Fibroblast of peridontal ligament (primary cell): ENCODE data around the gene COMMD9.

Source experiments
- DNase-seq: peaks from one replicate; pipeline ENCODE4 v3.0.0-alpha.2; 2010; ENCODE audit errors: extremely low read depth

COMMD9 gene

DNA sequence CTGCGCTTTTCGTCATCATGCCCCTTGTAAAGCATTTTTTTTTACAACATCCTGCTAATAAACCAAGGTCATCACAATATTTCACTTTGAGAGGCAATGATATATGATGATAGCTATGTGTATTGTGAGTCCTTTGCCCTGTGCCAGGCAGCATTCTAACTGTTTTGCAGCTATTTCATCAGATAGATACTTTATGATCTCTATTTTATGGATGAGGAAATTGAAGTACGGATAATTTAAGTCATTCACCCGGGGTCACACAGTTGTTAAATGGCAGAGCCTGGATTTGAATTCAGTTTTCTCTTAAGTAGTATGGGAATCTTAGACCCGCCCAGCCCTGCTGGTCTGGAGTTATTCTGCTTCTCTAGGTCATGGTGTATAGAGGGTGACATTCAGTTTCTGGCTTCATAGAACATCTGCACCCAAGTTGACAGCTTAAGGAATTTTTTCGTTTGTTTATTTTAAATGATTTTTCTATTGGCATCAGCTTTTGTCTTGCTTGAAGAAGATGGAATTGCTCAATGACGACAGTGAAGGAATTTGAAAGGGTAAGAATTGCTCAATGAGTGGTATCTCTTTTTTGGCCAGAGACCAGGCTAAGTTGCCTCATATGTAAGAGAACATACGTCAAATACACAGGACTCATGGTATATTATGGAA lies 7.8 kb upstream of the COMMD9 start:
- peak; percentile 84 for DNase-seq

DNA sequence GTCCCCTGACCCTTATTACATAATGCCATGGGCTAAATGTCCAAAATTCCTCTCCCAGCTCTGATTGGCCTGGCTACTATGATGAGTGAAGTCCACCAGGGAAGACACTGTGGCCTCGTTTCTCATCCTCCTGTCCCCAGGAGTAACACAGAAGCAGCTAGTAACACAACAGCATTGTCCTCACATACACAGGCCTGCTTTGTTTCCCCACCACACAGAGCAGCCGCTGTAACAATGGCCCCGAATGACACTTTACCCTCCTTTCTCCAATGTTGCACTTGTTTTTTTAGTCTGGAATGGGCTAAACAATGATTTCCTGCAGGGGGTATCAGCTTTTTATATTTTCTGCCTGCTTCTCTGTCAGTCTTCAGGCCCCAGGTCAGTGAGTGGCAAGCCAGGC lies 6.7 kb upstream of the COMMD9 start, which contains the start of gene PRR5L:
Gene PRR5L, plus strand, starts transcription at position 363 of the 400 bp plus-strand sequence. CDS start 104,834 bp downstream, outside the sequence.
- DNase-seq: no peak

DNA sequence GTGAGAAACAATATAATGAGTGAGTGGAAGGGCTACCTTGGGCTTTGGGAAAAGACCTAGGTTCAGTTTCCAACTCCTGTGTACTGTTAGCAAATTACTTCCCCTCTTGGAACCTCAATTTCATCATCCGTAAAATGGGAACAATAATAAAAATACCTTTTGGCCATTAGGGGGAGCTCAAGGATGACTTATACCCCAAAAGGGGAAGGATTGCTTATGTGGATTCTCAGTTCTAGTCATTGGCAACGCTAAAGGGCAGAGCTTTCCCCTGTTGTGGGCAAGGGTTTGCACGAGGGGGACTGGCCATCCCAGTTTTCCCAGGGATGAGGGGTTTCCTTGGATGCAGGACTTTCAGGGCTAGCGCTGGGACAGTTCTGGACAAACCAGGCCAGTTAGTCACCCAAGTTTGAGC lies 3.1 kb upstream of the COMMD9 start:
- peak; percentile 62 for DNase-seq

DNA sequence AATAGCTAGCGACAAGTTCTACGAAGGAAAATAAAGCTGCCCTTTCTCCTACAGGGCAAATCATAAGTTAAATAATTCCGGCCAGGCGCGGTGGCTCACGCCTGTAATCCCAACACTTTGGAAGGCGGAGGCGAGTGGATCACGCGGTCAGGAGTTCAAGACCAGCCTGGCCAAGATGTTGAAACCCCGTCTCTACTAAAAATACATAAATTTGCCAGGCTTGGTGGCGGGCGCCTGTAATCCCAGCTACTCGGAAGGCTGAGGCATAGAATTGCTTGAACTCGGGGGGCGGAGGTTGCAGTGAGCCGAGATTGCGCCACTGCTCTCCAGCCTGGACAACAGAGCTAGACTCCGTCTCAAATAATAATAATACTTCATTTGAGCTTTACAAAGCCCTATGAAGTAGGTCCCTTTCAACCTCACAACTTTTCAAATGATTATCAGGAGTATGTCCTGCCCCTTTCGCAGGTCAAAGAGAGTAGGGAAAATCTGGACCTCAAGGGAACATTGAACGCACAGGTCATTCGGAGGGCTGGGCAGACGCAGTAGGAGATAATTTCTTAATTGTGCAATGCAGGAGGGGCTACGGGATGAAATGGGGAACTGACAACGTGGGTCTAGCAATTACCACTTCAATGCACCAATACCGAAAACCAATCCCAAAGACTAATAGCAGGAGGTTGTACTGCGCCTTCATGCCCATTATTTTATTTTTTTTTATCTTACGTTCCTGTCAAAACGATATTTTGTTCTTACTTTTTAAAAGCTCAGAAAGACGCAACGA lies 590 bp downstream of the COMMD9 start:
- no peak for DNase-seq

DNA sequence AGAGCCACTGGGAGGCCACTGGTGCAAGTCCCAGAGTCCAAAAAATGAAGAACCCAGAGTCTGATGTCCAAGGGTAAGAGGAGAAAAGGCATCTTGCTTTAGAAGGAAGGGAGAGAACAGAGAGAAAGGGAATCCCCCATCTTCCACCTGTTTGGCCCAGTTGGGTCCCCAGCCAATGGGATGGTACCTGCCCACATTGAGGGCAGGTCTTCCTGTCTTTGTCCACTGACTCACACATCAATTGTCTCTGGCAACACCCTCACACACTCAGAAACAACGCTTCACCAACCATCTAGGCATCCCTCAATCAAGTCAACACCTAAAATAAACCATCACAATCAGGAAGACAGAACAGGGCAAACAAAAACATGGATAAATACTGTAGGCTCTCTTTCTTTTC lies 6.3 kb downstream of the COMMD9 start:
- no peak for DNase-seq

DNA sequence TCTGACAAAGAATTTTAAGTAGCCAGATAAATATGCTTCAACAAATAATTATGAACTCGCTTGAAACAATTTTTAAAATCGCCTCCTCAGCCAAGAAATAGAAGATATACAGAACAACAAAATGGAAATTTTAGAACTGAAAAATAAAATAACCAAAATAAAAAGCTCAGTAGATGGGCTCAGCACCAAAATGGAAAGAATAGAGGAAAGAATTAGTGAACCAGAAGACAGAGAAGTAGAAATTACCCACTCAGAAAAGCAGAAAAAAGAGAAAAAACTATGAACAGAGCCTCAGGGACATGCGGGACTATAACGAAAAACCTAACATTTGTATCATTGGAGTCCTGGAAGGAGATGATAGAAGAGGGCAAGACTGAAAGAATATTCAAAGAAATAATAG lies 7.4 kb downstream of the COMMD9 start:
- no peak for DNase-seq

DNA sequence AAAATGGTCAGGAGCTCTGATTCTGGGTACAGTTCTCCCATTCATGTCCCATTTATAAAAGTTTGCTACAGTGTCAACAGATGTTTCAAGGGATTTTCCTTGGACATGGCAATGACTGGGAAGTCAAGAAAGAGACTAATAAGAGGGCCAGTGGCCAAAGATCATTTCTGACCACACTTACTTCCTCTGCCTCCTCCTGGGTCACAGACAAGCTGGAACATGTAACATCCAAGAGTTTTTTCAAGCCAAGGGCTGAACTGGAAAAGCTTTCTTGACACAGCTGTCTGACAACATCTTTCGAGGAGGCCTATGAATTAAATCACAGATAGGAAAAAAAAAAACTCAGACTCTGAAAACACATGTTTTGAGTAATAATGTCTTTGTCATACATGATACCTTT lies 8.7 kb downstream of the COMMD9 start:
- DNase-seq: no peak

DNA sequence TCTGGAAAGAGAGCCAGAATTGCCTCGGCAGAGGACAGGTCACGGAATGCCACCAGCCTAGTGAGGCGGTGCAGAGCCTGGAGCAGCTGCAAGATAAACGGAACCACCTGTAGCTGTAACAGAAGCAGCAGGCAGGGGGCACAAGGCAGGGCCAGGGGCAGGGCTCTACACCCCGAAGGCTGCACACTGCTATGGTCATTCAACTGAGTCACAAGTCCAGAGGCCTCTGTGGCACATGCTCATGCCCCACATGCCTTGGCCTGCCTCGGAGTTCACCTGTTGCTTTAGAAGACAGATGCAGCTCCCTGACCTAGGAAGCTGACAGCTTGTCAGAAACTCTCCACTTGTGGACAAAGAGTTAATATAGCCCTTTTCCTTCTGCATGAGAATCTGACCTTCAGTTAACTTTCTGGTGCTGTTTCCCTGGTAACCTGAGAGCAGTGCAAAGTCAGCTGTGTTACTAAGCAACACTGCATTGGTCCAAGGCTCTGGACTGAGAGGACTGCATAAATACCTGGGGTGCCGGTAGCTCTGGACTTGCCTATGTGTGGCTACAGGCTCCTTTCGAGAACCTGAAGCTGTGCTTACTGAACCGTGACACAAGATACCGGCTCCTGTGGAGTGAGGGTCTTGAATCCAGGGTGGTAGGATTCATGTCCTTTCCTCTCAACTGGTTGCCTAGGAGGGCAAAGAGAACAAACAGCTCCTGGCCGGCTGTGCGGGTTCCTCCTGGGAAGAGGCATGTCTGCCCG lies 10.5 kb downstream of the COMMD9 start:
- DNase-seq: peak; percentile 27

DNA sequence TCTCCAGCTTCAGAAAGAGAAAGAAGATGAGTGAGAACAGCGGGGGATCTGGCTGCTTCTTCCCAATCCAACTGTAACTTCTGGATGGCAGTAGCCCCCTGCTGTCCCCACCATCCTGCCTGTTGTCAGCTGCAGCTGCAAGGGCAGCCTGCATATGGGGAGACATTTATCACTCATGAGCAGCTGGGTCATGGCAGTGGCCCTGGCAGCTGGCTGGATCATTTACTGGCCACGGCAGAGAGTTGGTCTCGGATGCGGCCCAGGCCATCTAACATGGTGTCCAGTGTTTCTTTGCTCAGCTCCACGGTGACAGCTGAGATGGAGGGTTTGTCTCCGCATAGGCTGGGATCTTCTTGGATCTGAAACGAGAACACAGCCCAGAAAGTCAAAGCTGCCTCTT lies 14.8 kb downstream of the COMMD9 start:
- DNase-seq: no peak

DNA sequence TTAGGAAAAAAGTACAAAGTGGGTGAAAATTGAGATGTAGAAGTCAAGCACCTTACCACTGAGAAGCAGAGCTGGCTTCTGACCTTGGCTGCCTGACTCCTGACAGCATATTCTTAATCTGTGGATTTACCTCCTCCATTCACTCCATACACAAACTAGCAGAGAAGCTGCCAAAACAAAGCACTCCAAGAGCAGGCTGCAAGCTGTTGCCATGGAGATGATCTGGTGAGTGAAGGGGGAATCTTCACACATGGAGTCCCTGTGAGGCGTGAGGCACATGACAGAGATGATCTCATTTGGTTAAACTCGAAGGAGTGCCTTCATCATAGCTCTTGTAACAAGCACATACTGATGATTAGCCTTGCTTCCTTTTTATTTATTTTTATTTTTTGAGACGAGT lies 16.1 kb downstream of the COMMD9 start:
- DNase-seq: no peak

DNA sequence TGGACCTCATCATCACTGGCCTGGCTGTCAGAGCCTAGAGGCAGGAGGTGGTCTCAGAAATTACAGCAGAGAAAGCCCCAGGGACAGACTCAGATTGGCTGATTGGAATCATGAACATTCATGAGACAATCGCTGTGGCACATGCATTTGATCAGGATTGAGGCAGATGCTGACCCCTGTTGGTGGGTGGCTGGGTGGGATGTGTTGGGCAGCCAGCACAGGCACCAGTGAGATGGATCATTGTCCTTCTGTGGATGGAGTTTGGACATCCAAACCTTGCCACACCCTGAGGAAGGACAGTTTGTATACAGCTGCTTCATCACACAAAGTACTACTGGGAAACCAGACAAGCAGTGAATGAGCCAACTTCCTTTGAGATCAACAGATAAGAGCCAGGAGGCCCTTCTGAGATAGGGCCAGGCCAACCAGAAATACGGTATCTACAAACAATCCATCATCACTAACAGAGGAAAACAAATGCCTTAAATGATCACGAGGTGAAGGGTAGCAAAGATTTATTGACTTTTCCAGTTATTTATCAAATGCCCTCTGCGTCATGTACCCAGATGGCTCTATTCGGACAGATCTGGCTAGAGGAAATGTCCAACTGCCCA lies 17.3 kb downstream of the COMMD9 start:
- no peak for DNase-seq

DNA sequence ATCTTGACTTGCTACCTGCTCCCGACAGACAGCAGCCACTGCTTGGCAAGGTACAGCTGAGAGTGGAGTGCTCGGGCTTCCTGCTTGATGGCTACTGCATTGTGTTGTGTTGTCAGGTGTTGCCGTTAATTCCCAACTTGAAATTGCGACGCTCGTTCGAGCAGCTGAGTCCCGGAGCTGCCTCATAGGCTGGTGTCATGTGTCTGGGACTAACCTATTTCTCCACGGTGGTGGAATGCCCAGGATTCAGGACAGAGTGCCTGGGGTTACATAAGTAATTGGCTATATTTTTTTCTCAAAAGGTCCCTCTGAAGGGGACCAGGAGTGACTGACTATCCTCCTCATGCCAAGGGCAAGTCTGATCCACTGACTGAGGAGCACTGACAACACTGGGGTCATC lies 18.5 kb downstream of the COMMD9 start:
- no peak for DNase-seq

DNA sequence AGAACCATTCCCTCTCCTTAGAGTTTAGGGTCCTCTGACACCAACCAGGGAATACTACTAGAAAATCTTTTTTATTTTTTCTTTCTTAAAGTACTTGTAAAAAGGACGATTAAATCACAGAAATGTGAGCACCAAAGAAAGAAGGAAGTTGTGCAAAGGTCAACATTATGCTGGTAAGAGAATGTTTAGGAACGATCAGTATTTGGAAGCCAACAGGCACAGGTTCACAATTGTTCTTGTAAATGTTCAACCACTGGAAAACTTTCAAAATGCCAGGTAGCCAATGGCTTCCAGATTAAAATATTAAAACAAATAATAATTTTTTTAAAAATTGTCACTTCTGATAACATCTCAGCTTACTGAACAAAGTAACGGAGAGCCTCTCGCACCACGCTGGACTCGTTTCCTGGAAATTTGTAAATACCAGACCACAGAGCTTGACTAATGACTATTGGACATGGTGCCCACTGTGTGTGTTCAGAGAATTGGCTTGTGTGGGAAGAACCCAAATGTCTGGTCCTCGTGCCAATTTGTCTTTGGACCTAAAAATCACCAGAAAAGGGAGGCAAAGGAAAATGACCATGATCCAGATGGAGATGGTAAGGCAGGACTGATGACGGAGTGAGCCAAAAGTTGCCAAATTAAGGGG lies 20.8 kb downstream of the COMMD9 start:
- DNase-seq: no peak

DNA sequence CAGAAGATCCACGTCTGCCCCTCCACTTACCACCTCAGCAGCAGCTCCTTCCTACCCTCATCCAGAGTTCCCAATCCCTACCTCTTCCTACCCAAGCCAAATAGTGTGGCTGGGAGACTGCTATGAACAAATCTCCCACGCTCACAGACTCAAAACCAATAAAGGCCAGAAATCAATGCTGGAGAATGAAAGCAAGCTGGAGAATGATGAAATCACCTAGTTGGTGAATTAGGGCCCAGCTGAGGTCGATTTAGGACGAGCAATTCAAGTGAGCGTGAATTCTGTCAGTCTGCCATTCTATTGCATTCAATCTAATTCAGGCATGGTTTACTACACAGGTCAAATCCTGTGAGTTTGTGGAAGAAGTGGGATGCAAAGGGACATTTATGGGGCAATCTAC lies 22.5 kb downstream of the COMMD9 start:
- peak; percentile 33 for DNase-seq

DNA sequence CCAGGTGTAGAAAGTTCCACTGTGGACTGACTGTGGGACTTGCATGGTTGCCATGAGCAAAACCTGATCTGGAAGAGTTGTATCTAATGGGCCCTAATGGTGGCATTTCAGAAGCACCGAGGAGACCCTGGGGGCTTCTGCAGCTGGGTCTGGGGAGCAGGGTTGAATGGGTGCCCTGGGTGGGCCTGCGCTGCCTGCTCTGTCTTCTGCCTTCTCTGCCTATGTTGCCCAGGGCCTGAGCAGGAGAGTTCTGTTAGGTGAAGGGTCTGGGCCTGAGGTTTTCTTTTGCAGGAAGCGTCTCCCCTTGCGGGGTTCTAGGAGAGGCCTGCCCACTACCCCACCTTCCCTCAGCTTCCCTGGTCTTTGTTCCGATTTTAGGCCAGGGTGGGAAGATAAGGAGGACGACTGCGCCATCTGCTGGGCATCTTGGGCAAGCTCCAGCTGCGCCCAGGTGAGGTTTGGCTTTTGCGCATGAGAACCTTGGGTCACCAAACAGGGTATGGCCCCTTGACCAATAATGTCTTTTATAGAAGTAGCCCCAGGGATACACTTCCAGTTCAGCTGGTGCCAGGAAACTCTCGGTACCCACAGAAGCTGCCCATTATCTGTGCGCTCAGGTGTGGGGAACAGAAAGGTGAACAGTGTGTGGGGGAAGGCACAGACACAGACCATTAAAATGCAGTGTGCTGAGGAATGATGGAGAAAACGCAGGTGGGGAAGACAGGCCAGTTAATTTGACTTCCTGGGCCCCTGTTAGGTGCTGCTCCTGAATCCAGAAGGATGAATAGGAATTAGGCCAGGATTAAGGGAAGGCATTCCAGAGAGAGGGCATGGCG lies 23.2 kb downstream of the COMMD9 start:
- DNase-seq: peak; percentile 52

DNA sequence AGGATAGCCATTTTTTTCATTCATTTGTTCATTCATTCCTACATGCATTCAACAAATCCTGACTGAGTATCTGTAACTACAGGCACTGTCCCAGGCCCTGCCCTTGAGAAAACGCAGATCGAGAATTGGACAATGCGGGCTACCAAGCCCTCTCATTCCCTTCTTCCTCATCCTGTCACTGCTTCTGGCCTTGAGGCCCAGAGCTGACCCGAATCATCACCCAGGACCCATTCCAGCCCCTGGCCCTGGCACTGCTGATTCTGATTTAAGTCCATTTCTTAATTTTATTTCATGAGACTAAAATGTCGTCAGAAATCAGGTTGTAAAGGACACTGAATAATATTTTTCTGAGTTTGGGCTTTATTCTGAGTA lies 24.3 kb downstream of the COMMD9 start:
- DNase-seq: no peak

DNA sequence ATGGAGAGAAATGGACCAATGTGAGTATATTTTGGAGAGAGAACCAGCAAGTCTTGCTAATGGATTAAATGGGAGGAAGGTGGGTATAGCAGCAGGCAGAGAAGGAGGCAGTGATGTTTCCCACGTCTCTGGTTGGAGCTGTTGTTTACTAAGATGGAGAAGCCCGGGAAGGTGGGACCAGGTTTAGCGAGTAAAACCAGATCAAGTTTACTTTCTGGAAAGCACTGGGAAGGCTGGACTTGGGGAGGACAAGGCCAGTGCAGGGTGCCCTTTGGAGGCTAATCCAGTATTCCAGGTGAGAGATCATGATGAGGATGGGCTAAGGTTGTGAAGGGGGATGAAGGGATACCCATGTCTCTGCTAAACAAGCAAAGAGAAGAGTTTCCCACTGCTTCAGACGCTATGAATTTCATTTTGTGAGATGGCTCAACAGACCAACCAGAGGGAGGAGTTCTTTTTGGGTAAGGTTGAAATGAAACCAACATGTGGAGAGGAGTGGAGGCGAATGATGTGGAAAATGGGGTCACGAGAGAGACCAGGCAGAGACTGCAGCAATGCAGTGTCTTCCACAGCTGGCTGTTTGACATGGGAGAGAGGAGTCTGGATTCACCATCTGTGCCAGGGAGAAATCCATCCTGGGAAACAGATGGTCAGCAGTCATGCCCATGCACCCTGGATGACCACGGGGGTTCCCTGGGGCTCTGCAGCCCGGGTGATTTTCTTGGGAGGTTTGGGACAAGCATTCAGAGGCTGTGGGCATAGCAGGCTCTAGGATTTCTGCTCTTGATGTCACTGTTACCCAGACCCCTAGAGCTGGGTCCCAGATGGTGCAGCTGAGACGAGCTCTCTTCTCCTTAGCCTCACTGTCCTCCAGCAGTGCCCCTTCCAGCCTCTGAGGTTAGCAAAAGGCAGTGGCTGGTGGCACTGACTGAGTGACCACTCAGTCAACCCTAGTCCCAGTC lies 24.9 kb downstream of the COMMD9 start:
- DNase-seq: no peak

DNA sequence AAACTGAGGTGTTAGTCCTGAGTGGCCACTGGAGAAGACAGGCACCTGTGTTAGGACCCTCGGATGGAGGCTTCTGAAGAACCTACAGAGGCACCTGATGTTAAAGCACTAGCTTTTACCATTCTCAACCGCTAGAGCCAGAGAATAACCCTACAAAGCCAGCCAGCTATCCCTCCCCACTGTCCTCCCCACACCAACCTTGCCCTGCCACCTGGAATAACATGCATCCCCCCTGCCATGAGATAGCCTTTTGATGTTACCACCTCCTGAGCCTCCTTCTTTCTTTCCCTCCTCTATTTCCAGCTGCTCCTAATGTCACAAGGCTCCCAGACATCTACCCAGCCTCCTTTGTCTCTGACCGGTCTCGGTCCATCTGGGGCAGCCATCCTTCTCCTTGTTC lies 28.1 kb downstream of the COMMD9 start:
- no peak for DNase-seq

DNA sequence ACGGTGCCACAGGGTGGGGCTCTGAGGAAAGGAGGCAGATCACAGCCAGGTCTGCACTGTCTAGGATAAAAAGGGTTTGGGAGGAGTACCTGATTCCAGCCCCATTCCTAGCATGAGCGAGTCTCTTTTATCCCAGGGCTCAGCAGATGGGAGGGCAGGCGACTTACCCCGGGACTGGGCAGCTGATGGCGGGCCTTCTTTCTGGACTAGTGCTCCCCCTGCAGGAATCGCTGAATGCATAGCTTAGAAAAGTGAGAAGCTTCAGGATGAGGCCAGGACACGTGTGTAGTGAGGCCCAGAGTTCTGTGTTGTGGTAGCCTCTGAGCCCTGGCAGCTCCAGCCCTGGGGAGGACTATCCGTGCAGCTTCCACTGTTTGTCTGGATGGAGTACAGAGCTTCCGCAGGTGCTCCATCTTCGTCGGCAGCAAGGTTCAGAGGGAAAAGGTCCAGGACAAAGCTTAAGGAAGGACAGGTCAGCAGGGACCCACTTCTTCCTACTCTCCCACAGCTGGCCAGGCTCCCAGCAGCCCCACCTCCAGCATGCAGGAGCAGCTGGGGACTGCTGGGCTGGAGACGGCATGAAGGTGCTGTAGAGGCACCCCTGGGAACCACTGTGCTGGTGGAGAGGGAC lies 30.4 kb downstream of the COMMD9 start:
- peak; percentile 73 for DNase-seq
